HCT116 (cell line): ENCODE measurements around the gene PDE6H. TPM values are rescaled to one million over a fixed set of nuclear protein-coding genes. Genes with fewer than 3 reads are reported as not detected.

ENCODE experiments used
- ATAC-seq: fragments of 200-7000 bp; cut with Tn5 transposase; 2 replicates; pipeline ENCODE4 v1.9.1; 2020; ENCODE audit warnings: mild to moderate bottlenecking, moderate library complexity
- BruUV-seq: library from RNA; stranded (reverse); fragments of 400-500 nt; replicated peaks from 2 replicates; lab custom pipeline; 2021; lab: Mats Ljungman, UMichigan
- CTCF ChIA-PET: fragments of 300-600 bp; sonication (Branson Sonifier 250); formaldehyde crosslinking; loops from one replicate; lab custom pipeline; 2021; ENCODE audit warnings: antibody characterized with exemption; lab: Charles Lee
- POLR2A ChIA-PET: fragments of 300-600, 350-600 bp; sonication (Branson Sonifier 250); formaldehyde crosslinking; loops from one replicate; lab custom pipeline; 2021; ENCODE audit warnings: antibody characterized with exemption; lab: Charles Lee
- RAD21 ChIA-PET, 2 experiments: fragments of 300-600 bp; sonication (Branson Sonifier 250); formaldehyde crosslinking; loops; one replicate each; lab custom pipeline; 2023; ENCODE audit warnings: low total read pairs in 2 of 2; ENCODE audit not compliant: uncharacterized antibody in 2 of 2, unreplicated experiment in 2 of 2, low non-redundant PET in 1 of 2; lab: Charles Lee
- DNase-seq: peaks from one replicate; pipeline ENCODE4 v3.0.0-alpha.2; 2010; ENCODE audit warnings: low read depth, low spot score
- H2AFZ ChIP-seq: fragments of 200-600 bp; shearing (Covaris generic), sonication (generic); 2 replicates; pipeline ENCODE4 v1.6.1; 2017; ENCODE audit warnings: low read depth, mixed run types, mixed read lengths, antibody characterized with exemption, low read length; ENCODE audit not compliant: poor library complexity, severe bottlenecking
- H3K27ac ChIP-seq: 2 replicates; pipeline ENCODE4 v1.5.1; 2012; ENCODE audit warnings: low read depth, low read length
- H3K27me3 ChIP-seq: fragments of 200-600 bp; sonication (generic); 2 replicates; pipeline ENCODE4 v1.6.1; 2016; ENCODE audit warnings: mixed run types, low read length, mixed read lengths; ENCODE audit not compliant: insufficient read depth
- H3K36me3 ChIP-seq, 2 experiments: fragments of 200-500 bp in 1 of 2; fragments of 200-600 bp in 1 of 2; sonication (Bioruptor generic) in 1 of 2; sonication (generic) in 1 of 2; 2 replicates each; pipeline versions ENCODE4 v1.5.1 to v1.6.1; 2014 to 2016; ENCODE audit warnings: low read length in 2 of 2, inconsistent platforms in 1 of 2, mixed read lengths in 1 of 2, mixed run types in 1 of 2; ENCODE audit not compliant: insufficient read depth in 2 of 2, control insufficient read depth in 1 of 2
- H3K4me1 ChIP-seq, 2 experiments: fragments of 200-600 bp in 1 of 2; sonication (generic) in 1 of 2; 2 replicates each; pipeline versions ENCODE4 v1.5.1 to v1.6.1; 2012 to 2017; ENCODE audit warnings: low read length in 2 of 2, inconsistent platforms in 1 of 2, mild to moderate bottlenecking in 1 of 2, mixed read lengths in 1 of 2, mixed run types in 1 of 2, moderate library complexity in 1 of 2; ENCODE audit not compliant: insufficient read depth in 2 of 2, control insufficient read depth in 1 of 2
- H3K4me2 ChIP-seq: fragments of 200-600 bp; sonication (generic); 2 replicates; pipeline ENCODE4 v1.6.1; 2017; ENCODE audit warnings: mixed run types, low read length, mixed read lengths
- H3K4me3 ChIP-seq, 2 experiments: fragments of 200-600 bp in 1 of 2; sonication (generic) in 1 of 2; replicated peaks in 1 of 2; 2 replicates each; pipeline ENCODE4 v1.5.1; 2011 to 2016; ENCODE audit warnings: low read length in 2 of 2, control low read depth in 1 of 2, low read depth in 1 of 2, mild to moderate bottlenecking in 1 of 2, mixed read lengths in 1 of 2, mixed run types in 1 of 2
- H3K79me2 ChIP-seq: fragments of 200-600 bp; sonication (generic); 2 replicates; pipeline ENCODE4 v1.6.1; 2017; ENCODE audit warnings: mild to moderate bottlenecking, mixed run types, low read length, moderate library complexity, mixed read lengths; ENCODE audit not compliant: insufficient read depth
- H3K9ac ChIP-seq: fragments of 200-600 bp; sonication (generic); 2 replicates; pipeline ENCODE4 v1.6.1; 2016; ENCODE audit warnings: low read length, mixed read lengths
- H3K9me2 ChIP-seq: fragments of 200-600 bp; sonication (generic), shearing (Covaris generic); 2 replicates; pipeline ENCODE4 v1.6.1; 2017; ENCODE audit warnings: mixed run types, mild to moderate bottlenecking, moderate library complexity; ENCODE audit not compliant: insufficient read depth
- H3K9me3 ChIP-seq, 2 experiments: fragments of 200-500 bp in 1 of 2; fragments of 200-600 bp in 1 of 2; sonication (Bioruptor generic) in 1 of 2; sonication (generic) in 1 of 2; 2 replicates each; pipeline ENCODE4 v1.6.1; 2014 to 2017; ENCODE audit warnings: low read length in 2 of 2, mixed read lengths in 2 of 2, inconsistent platforms in 1 of 2, low read depth in 1 of 2, mild to moderate bottlenecking in 1 of 2, mixed run types in 1 of 2, moderate library complexity in 1 of 2; ENCODE audit not compliant: control insufficient read depth in 1 of 2, insufficient read depth in 1 of 2
- H4K20me1 ChIP-seq: fragments of 200-600 bp; sonication (generic), shearing (Covaris generic); 2 replicates; pipeline ENCODE4 v1.6.1; 2017; ENCODE audit warnings: mixed run types, mild to moderate bottlenecking, moderate library complexity; ENCODE audit not compliant: insufficient read depth
- ATF3 ChIP-seq: IDR thresholded peaks from 2 replicates; pipeline ENCODE4 v1.6.1; 2012
- CBX3 ChIP-seq: IDR thresholded peaks from 2 replicates; pipeline ENCODE4 v1.6.1; 2012; ENCODE audit warnings: low read depth
- CEBPB ChIP-seq: IDR thresholded peaks from 2 replicates; pipeline ENCODE4 v1.6.1; 2012; ENCODE audit warnings: low read depth
- EGR1 ChIP-seq: IDR thresholded peaks from 2 replicates; pipeline ENCODE4 v1.6.1; 2012; ENCODE audit warnings: low read depth
- FOSL1 ChIP-seq: IDR thresholded peaks from 2 replicates; pipeline ENCODE4 v1.6.1; 2012; ENCODE audit warnings: low read depth
- JUND ChIP-seq: IDR thresholded peaks from 2 replicates; pipeline ENCODE4 v1.6.1; 2012
- MAX ChIP-seq: IDR thresholded peaks from 2 replicates; pipeline ENCODE4 v1.6.1; 2012
- RAD21 ChIP-seq: IDR thresholded peaks from 2 replicates; pipeline ENCODE4 v1.6.1; 2012; ENCODE audit warnings: low read depth, mild to moderate bottlenecking
- REST ChIP-seq: IDR thresholded peaks from 2 replicates; pipeline ENCODE4 v1.6.1; 2012; ENCODE audit warnings: low read depth
- SIN3A ChIP-seq: IDR thresholded peaks from 2 replicates; pipeline ENCODE4 v1.6.1; 2012; ENCODE audit warnings: low read depth
- SP1 ChIP-seq: IDR thresholded peaks from 2 replicates; pipeline ENCODE4 v1.6.1; 2012; ENCODE audit warnings: low read depth
- ZBTB33 ChIP-seq: IDR thresholded peaks from 2 replicates; pipeline ENCODE4 v1.6.1; 2011; ENCODE audit warnings: mild to moderate bottlenecking, low read length, moderate library complexity; ENCODE audit not compliant: insufficient replicate concordance; ENCODE audit errors: extremely low read depth
- ZFX ChIP-seq: fragments of 450-650 bp; IDR thresholded peaks from 2 replicates; pipeline ENCODE4 v1.6.1; 2017
- ZNF274 ChIP-seq: fragments of 200-500 bp; sonication (Bioruptor generic); IDR thresholded peaks from 2 replicates; pipeline ENCODE4 v1.6.1; 2014; ENCODE audit warnings: mild to moderate bottlenecking, low read depth, low read length, inconsistent platforms
- intact Hi-C: fragments of 100-400 bp; cut with micrococcal nuclease; formaldehyde crosslinking; loops from 2 replicates; pipeline ENCODE4 v1.10.0; 2022
- total RNA-seq: library from RNA; stranded (reverse); gene quantifications from one replicate; pipeline ENCODE4 v1.2.1, GENCODE V29; 2021; ENCODE audit not compliant: unreplicated experiment

Gene PDE6H
- total RNA-seq, 1 experiment from 2014 or later = not detected

- DNase-seq (no peak), ATAC-seq (no peak)
- Histone ChIP-seq H2AFZ (no peak overlapping the region), H4K20me1 (no peaks in the 10 kb centered on the region), H3K27me3 (no peaks in the 10 kb centered on the region), H3K9me3 (no peaks in the 10 kb centered on the region), H3K4me2 (no peak overlapping the region), H3K9ac (no peak overlapping the region), H3K36me3 (no peaks in the 10 kb centered on the region), H3K4me3 (no peak overlapping the region)
- RAD21 ChIA-PET = no interaction called here
- intact Hi-C loops = no loop called here
- CTCF ChIA-PET = no interaction called here
- no peak for TF ChIP-seq FOSL1
- no peak for TF ChIP-seq ZBTB33
- TF ChIP-seq EGR1 = no peak
- no peak for TF ChIP-seq MAX
- TF ChIP-seq RAD21 = no peak
- TF ChIP-seq ATF3 = no peak
- TF ChIP-seq, all 23 proteins: peak for 0
- Histone ChIP-seq H3K79me2 (no peaks in the 10 kb centered on the region), H3K27ac (no peak overlapping the region), H3K4me1 (peaks cover 7 to 18% of the 10 kb centered on the region in 2 experiments; a peak in 3 of 4 replicates), H3K9me2 (no peaks in the 10 kb centered on the region; the same call in 1 of the 2 replicates)
- POLR2A ChIA-PET = no interaction called here
- no TSS peak for BruUV-seq
Observed at GRCh38 chr12:14934511-14934910, 38.3 kb upstream of the PDE6H start.

- intact Hi-C loops = no loop called here
- POLR2A ChIA-PET = no interaction called here
- Histone ChIP-seq H3K9me3 (no peaks in the 10 kb centered on the region), H3K27ac (no peak overlapping the region), H3K27me3 (no peaks in the 10 kb centered on the region), H3K36me3 (no peaks in the 10 kb centered on the region), H3K4me2 (no peak overlapping the region), H3K4me3 (no peak overlapping the region), H3K4me1 (peaks cover 6 to 17% of the 10 kb centered on the region in 2 experiments; a peak in 3 of 4 replicates), H3K79me2 (no peaks in the 10 kb centered on the region), H4K20me1 (no peaks in the 10 kb centered on the region), H3K9ac (no peak overlapping the region), H2AFZ (no peak overlapping the region), H3K9me2 (no peaks in the 10 kb centered on the region; the same call in 1 of the 2 replicates)
- RAD21 ChIA-PET = no interaction called here
- ATAC-seq (no peak), DNase-seq (no peak)
- BruUV-seq = no TSS peak
- CTCF ChIA-PET = no interaction called here
- TF ChIP-seq ZFX (no peak), JUND (no peak), CEBPB (no peak), ZNF274 (no peak), REST (no peak), CBX3 (no peak), SP1 (no peak), ZBTB33 (no peak), SIN3A (no peak)
Observed at GRCh38 chr12:14935031-14935430, 37.8 kb upstream of the PDE6H start.
